NOMO-1 treated with dmso at 0.1 percent for 144 hours (cell line): Measurements from ENCODE around the gene PLA2G6.

Experiments used
- DNase-seq: peaks from one replicate; lab custom pipeline; 2025; ENCODE audit not compliant: unreplicated experiment; lab: John Stamatoyannopoulos, UW

Gene PLA2G6

GRCh38 chr22:38112381-38112780 is 69.2 kb downstream of the PLA2G6 start:
- no peak for DNase-seq

- no peak for DNase-seq
Observed at GRCh38 chr22:38111925-38112355, 69.7 kb downstream of the PLA2G6 start.

- DNase-seq, result no peak
Observed at GRCh38 chr22:38110863-38111852, 70.5 kb downstream of the PLA2G6 start.

GRCh38 chr22:38110008-38110862 is 71.4 kb downstream of the PLA2G6 start, which contains the start of gene BAIAP2L2:
TSS of gene BAIAP2L2 (minus strand) at chr22:38110684. CDS start at chr22:38110525, 159 bp downstream.
- no peak for DNase-seq

GRCh38 chr22:38109371-38110001 is 72.1 kb downstream of the PLA2G6 start:
- no peak for DNase-seq

GRCh38 chr22:38108561-38109319 is 72.9 kb downstream of the PLA2G6 start:
- no peak for DNase-seq

- no peak for DNase-seq
Observed at GRCh38 chr22:38107692-38108515, 73.7 kb downstream of the PLA2G6 start.

GRCh38 chr22:38106814-38107578 is 74.6 kb downstream of the PLA2G6 start:
- DNase-seq, result no peak

- no peak for DNase-seq
Observed at GRCh38 chr22:38104084-38104483, 77.5 kb downstream of the PLA2G6 start.

- DNase-seq, result no peak
Observed at GRCh38 chr22:38103641-38104040, 78.0 kb downstream of the PLA2G6 start.

- no peak for DNase-seq
Observed at GRCh38 chr22:38098410-38099249, 83.0 kb downstream of the PLA2G6 start.

GRCh38 chr22:38097557-38098409 is 83.8 kb downstream of the PLA2G6 start:
- no peak for DNase-seq

- DNase-seq, result no peak
Observed at GRCh38 chr22:38097058-38097457, 84.6 kb downstream of the PLA2G6 start.

- no peak for DNase-seq
Observed at GRCh38 chr22:38089474-38089851, 92.2 kb downstream of the PLA2G6 start.

- no peak for DNase-seq
Observed at GRCh38 chr22:38088629-38089473, 92.8 kb downstream of the PLA2G6 start.

GRCh38 chr22:38087855-38088254 is 93.8 kb downstream of the PLA2G6 start:
- DNase-seq, result no peak
